ENCODE results near the gene IRGQ.
"Not testable (repeated sequence)": the region's sequence is repeated elsewhere in the genome, so short reads cannot be mapped to it uniquely, and the experiment has no call there.

IRGQ gene

DNA sequence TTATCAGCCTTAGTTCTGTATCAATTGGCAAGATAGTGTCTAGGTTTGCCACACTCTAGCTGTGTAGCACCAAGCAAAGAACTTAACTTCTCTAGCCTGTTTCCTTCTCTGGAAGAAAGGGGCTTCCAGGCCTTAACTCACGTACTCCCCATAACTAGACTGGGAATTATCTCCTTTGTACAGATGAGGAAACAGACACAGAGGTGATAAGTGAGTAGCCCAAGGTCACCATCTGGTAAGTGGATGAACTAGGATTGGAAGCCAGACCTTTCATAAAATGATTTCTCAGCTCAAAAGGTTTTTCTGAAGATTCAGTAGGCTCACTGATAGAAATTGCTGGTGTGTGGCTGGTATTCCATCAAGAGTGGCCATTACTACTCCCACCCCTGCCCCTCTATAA, 20.4 kb upstream of the IRGQ start:
- Histone ChIP-seq H3K36me3 (ENCODE audit: control insufficient read depth in 1 of 2, insufficient read depth in 2 of 2, low read length in 2 of 2) (peaks cover 0 to 19% of the 10 kb centered on the region in 2 donors), H3K4me1 (ENCODE audit: control insufficient read depth in 1 of 2, insufficient read depth in 2 of 2, low read length in 2 of 2) (peaks cover 15 to 17% of the 10 kb centered on the region in 2 donors), H3K9me3 (ENCODE audit: control insufficient read depth in 1 of 2, low read length in 2 of 2) (no peaks in the 10 kb centered on the region), H3K27me3 (ENCODE audit: control insufficient read depth in 1 of 2, insufficient read depth in 2 of 2, low read length in 2 of 2) (no peaks in the 10 kb centered on the region), H3K27ac (ENCODE audit: low read depth, low read length) (no peak overlapping the region), H3K9ac (ENCODE audit: low read depth in 1 of 2, low read length in 2 of 2) (no peak overlapping the region), H3K4me3 (ENCODE audit: low read depth in 1 of 2, low read length in 2 of 2) (no peak overlapping the region)

DNA sequence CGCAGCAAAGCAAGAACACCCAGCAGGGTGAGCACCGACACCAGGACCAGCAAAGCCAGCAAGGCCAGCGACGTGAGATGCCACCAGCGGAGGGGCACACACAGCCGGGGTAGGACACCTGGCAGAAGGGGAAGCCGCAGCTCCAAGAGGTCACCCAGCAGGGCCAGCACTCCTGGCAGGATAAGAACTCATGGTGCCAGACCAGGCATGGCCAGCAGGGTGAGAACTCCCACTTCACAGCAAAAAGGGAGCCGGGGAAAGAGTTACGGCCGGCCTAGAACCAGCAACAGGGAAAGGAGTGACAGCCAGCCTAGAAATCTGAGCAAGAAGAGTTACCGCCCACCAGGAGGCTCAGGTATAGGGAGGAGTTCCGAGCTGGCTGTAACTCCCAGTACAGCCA, 16.4 kb upstream of the IRGQ start:
- Histone ChIP-seq H3K4me1 (ENCODE audit: control insufficient read depth in 1 of 2, insufficient read depth in 2 of 2, low read length in 2 of 2) (no peaks in the 10 kb centered on the region), H3K27ac (ENCODE audit: low read depth, low read length) (no peak overlapping the region), H3K36me3 (ENCODE audit: control insufficient read depth in 1 of 2, insufficient read depth in 2 of 2, low read length in 2 of 2) (peaks cover 0 to 26% of the 10 kb centered on the region in 2 donors), H3K4me3 (ENCODE audit: low read depth in 1 of 2, low read length in 2 of 2) (no peak overlapping the region), H3K9me3 (ENCODE audit: control insufficient read depth in 1 of 2, low read length in 2 of 2) (no peaks in the 10 kb centered on the region), H3K27me3 (ENCODE audit: control insufficient read depth in 1 of 2, insufficient read depth in 2 of 2, low read length in 2 of 2) (no peaks in the 10 kb centered on the region), H3K9ac (ENCODE audit: low read depth in 1 of 2, low read length in 2 of 2) (no peak overlapping the region)

DNA sequence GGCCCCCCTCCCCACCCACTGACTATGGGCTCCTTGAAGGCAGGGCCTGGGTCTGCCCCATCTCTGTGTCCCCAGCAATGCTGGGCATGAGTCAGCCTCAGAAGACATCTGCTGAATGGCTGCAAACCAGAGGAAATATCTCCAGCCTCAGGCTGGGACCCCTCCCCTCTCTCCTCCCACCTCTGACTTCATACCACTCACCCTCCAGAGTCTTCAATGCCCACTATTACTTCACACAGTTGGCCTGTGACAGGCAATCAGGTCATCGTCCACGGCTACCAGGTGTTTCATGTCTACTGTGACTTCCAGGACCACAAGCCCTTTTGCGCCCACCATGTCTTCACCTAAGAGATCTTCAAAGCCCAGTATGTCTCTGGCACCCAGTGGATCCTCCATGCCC, 15.9 kb upstream of the IRGQ start, which contains the start of gene SRRM5:
SRRM5 (plus strand) TSS at position 301 of the 400 bp plus-strand sequence; CDS start at position 335, 34 bp downstream.
- Histone ChIP-seq H3K4me3 (ENCODE audit: low read depth in 1 of 2, low read length in 2 of 2) (no peak within 1 kb of the TSS), H3K9ac (ENCODE audit: low read depth in 1 of 2, low read length in 2 of 2) (no peak within 1 kb of the TSS), H3K27me3 (ENCODE audit: control insufficient read depth in 1 of 2, insufficient read depth in 2 of 2, low read length in 2 of 2) (no peaks in the 10 kb centered on the region), H3K27ac (ENCODE audit: low read depth, low read length) (no peak within 1 kb of the TSS), H3K36me3 (ENCODE audit: control insufficient read depth in 1 of 2, insufficient read depth in 2 of 2, low read length in 2 of 2) (peaks cover 0 to 26% of the 10 kb centered on the region in 2 donors), H3K9me3 (ENCODE audit: control insufficient read depth in 1 of 2, low read length in 2 of 2) (no peaks in the 10 kb centered on the region), H3K4me1 (ENCODE audit: control insufficient read depth in 1 of 2, insufficient read depth in 2 of 2, low read length in 2 of 2) (no peaks in the 10 kb centered on the region)

DNA sequence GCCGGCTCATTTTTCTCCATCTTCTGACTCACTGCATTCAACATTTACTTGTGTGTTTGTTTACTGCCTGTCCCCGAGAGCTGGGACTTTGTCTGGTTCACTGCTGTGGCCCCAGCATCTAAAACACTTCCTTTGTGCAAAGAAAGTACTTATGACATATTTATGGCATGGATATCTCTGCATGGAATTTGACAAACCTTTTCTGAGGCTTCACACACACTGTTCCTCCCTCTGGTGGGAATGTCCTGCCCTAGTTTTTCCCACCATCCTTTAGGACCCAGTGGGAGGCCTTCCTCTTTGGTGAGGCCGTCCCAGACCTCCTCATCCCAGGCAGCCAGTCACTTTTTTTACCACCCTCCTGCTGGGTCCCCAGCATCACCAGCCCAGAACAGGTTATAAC, 14.6 kb upstream of the IRGQ start:
- H3K4me1 ChIP-seq (ENCODE audit: control insufficient read depth in 1 of 2, insufficient read depth in 2 of 2, low read length in 2 of 2), result no peaks in the 10 kb centered on the region
- peaks cover 0 to 26% of the 10 kb centered on the region in 2 donors for H3K36me3 ChIP-seq (ENCODE audit: control insufficient read depth in 1 of 2, insufficient read depth in 2 of 2, low read length in 2 of 2)
- H3K4me3 ChIP-seq (ENCODE audit: low read depth in 1 of 2, low read length in 2 of 2), result no peak overlapping the region
- H3K27me3 ChIP-seq (ENCODE audit: control insufficient read depth in 1 of 2, insufficient read depth in 2 of 2, low read length in 2 of 2), result no peaks in the 10 kb centered on the region
- H3K9me3 ChIP-seq (ENCODE audit: control insufficient read depth in 1 of 2, low read length in 2 of 2), result no peaks in the 10 kb centered on the region
- H3K27ac ChIP-seq (ENCODE audit: low read depth, low read length), result no peak overlapping the region
- H3K9ac ChIP-seq (ENCODE audit: low read depth in 1 of 2, low read length in 2 of 2), result no peak overlapping the region

DNA sequence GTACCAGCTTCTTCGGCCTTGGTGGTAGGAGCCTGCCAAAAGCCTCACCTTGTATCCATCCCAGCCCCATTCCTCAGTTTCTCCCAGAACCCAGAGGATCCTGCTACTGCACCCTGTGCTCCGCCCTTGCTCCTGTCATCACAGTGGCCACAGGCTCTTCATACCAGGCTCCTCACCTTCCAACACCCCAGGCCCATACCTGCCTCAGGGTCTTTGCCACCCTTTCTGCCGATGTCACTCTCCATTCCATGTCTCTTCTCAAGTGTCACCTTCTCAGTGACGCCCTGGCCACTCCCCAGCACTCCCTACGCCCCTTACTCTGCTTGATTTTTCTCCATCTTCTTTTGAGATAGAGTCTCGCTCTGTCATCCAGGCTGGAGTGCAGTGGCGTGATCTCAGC, 13.9 kb upstream of the IRGQ start:
- H3K4me3 ChIP-seq (ENCODE audit: low read depth in 1 of 2, low read length in 2 of 2), result no peak overlapping the region
- H3K4me1 ChIP-seq (ENCODE audit: control insufficient read depth in 1 of 2, insufficient read depth in 2 of 2, low read length in 2 of 2), result no peaks in the 10 kb centered on the region
- no peaks in the 10 kb centered on the region for H3K27me3 ChIP-seq (ENCODE audit: control insufficient read depth in 1 of 2, insufficient read depth in 2 of 2, low read length in 2 of 2)
- H3K36me3 ChIP-seq (ENCODE audit: control insufficient read depth in 1 of 2, insufficient read depth in 2 of 2, low read length in 2 of 2), result peaks cover 0 to 26% of the 10 kb centered on the region in 2 donors
- no peaks in the 10 kb centered on the region for H3K9me3 ChIP-seq (ENCODE audit: control insufficient read depth in 1 of 2, low read length in 2 of 2)
- no peak overlapping the region for H3K9ac ChIP-seq (ENCODE audit: low read depth in 1 of 2, low read length in 2 of 2)
- H3K27ac ChIP-seq (ENCODE audit: low read depth, low read length), result no peak overlapping the region

DNA sequence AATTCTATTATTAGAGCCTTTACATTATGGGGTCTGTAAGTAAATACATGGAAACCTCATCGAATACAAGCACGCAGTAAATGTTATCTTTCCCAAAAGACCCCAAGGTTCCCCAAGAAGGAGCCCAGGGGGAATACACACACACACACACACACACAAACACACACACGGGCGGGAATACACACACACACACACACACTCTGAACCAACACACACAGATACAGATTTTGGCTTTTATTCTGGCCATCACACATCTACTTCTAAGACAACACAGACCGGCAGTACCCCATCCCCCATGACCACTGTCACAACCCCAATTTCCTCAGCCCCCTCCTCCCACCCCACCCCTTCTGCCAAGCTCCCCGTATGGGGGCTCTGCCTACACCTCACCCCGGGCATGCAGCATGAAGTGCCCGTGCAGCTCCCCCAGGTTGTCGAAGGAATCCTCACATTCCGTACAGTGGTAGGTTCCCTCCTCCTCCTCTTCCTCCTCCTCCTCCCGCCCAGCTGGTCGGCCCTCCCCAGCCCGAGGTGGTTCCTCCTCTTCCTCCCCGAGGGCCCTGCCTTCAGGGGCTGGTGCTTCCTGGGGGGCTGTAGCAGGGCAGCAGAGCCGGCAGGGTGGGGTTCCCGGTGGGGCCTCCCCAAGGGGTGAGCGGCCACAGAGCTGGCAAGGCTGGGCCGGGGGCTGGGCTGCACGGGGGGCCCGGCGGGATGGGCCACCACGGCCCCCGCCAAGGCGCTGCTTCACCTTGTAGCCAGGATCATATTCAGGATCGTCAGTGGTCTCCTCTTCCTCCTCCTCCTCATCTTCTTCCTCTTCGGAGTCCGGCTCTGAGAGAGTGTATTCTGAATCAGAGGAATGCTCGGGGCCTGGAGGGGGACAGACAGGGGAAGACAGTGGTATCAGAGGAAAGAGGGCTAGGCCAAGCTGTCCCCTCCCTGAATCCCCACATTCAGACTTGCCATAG, 11.6 kb upstream of the IRGQ start:
- H3K9me3 ChIP-seq (ENCODE audit: control insufficient read depth in 1 of 2, low read length in 2 of 2), result no peaks in the 10 kb centered on the region
- peaks cover 0 to 10% of the 10 kb centered on the region in 2 donors for H3K36me3 ChIP-seq (ENCODE audit: control insufficient read depth in 1 of 2, insufficient read depth in 2 of 2, low read length in 2 of 2)
- H3K4me3 ChIP-seq (ENCODE audit: low read depth in 1 of 2, low read length in 2 of 2), result no peak overlapping the region
- no peaks in the 10 kb centered on the region for H3K4me1 ChIP-seq (ENCODE audit: control insufficient read depth in 1 of 2, insufficient read depth in 2 of 2, low read length in 2 of 2)
- H3K27ac ChIP-seq (ENCODE audit: low read depth, low read length), result no peak overlapping the region
- H3K27me3 ChIP-seq (ENCODE audit: control insufficient read depth in 1 of 2, insufficient read depth in 2 of 2, low read length in 2 of 2), result no peaks in the 10 kb centered on the region
- H3K9ac ChIP-seq (ENCODE audit: low read depth in 1 of 2, low read length in 2 of 2), result no peak overlapping the region

DNA sequence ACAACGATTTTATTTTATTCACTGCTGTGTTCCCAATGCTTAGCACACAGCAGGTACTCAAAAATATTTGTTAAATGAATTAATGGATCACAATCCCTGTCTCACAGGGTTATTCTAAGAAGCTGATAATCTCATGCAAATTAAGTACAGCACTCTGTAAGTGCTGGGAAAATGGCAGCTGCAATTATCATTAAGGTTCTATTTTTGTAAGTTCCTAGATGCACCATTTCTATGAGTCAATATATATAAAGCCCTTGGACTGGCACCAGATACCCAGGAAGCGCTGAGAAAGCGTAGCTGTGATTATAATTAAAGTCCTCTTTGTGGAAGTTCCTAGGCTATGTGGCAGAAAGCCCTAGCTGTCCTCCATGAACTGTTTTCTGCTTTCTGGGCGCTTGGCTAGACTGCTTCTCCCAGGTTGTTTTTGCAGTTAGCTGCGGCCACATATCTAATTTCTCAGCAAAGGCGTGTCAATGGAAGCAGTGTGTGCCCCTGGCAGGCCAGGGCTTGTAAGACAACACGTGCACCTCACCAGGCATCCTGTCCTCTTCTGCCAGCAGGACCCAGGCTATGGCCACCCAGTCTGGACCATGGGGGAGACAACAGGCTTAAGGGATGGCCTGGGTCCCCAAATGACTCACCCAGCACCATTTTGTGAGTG, 10.8 kb upstream of the IRGQ start:
- Histone ChIP-seq H3K9me3 (ENCODE audit: control insufficient read depth in 1 of 2, low read length in 2 of 2) (no peaks in the 10 kb centered on the region), H3K27ac (ENCODE audit: low read depth, low read length) (no peak overlapping the region), H3K4me1 (ENCODE audit: control insufficient read depth in 1 of 2, insufficient read depth in 2 of 2, low read length in 2 of 2) (no peaks in the 10 kb centered on the region), H3K4me3 (ENCODE audit: low read depth in 1 of 2, low read length in 2 of 2) (no peak overlapping the region), H3K27me3 (ENCODE audit: control insufficient read depth in 1 of 2, insufficient read depth in 2 of 2, low read length in 2 of 2) (no peaks in the 10 kb centered on the region), H3K36me3 (ENCODE audit: control insufficient read depth in 1 of 2, insufficient read depth in 2 of 2, low read length in 2 of 2) (peaks cover 0 to 12% of the 10 kb centered on the region in 2 donors), H3K9ac (ENCODE audit: low read depth in 1 of 2, low read length in 2 of 2) (no peak overlapping the region)

DNA sequence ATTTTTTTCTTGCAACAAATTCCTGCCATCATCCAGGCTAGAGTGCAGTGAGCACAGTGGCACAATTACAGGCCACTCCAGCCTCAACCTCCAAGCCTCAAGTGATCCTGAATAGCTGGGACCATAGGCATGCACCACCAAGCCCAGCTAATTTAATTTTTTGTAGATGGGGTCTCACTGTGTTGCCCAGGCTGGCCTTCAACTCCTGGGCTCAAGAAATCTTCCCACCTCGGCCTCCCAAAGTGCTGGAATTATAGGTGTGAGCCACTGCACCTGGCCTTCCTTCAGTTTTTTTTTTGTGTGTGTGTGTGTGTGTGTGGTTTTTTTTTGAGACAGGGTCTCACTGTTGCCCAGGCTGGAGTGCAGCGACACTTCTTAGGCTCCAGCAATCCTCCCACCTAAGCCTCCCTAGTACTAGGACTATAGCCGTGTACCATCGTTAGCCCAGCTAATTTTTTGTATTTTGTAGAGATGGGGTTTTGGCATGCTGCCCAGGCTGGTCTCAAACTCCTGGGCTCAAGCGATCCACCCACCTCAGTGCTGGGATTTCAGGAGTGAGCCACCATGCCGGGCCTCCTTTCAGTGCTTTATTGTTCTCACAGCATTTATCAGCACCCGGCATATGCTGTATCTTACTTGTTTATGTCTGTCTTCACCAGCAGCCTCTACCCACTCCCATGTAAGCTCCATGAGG, 10.1 kb upstream of the IRGQ start:
- Histone ChIP-seq H3K4me3 (ENCODE audit: low read depth in 1 of 2, low read length in 2 of 2) (no peak overlapping the region), H3K36me3 (ENCODE audit: control insufficient read depth in 1 of 2, insufficient read depth in 2 of 2, low read length in 2 of 2) (peaks cover 0 to 19% of the 10 kb centered on the region in 2 donors), H3K4me1 (ENCODE audit: control insufficient read depth in 1 of 2, insufficient read depth in 2 of 2, low read length in 2 of 2) (no peaks in the 10 kb centered on the region), H3K27me3 (ENCODE audit: control insufficient read depth in 1 of 2, insufficient read depth in 2 of 2, low read length in 2 of 2) (no peaks in the 10 kb centered on the region), H3K9me3 (ENCODE audit: control insufficient read depth in 1 of 2, low read length in 2 of 2) (no peaks in the 10 kb centered on the region), H3K27ac (ENCODE audit: low read depth, low read length) (no peak overlapping the region), H3K9ac (ENCODE audit: low read depth in 1 of 2, low read length in 2 of 2) (no peak overlapping the region)

DNA sequence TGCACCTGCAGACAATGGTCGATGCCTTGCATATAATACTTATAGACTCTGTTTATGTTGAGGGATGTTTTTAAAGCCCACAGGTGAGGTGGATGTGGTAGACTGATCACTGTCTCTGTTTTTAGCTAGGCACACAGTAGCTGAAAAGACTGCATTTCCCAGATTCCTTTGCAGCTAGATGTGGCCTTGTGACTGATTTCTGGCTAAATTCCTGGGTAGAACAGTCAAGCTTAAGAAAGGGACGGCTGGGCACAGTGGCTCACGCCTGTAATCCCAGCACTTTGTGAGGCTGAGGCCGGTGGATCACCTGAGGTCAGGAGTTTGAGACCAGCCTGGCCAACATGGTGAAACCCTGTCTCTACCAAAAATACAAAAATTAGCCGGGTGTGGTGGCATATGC, 4.4 kb upstream of the IRGQ start:
- H3K9ac ChIP-seq (ENCODE audit: low read depth in 1 of 2, low read length in 2 of 2); H3K27ac ChIP-seq (ENCODE audit: low read depth, low read length); H3K27me3 ChIP-seq (ENCODE audit: control insufficient read depth in 1 of 2, insufficient read depth in 2 of 2, low read length in 2 of 2); H3K9me3 ChIP-seq (ENCODE audit: control insufficient read depth in 1 of 2, low read length in 2 of 2); H3K4me3 ChIP-seq (ENCODE audit: low read depth in 1 of 2, low read length in 2 of 2): not testable (repeated sequence)
- H3K36me3 ChIP-seq (ENCODE audit: control insufficient read depth in 1 of 2, insufficient read depth in 2 of 2, low read length in 2 of 2), result peaks cover 5 to 34% of the 10 kb centered on the region in 2 donors
- H3K4me1 ChIP-seq (ENCODE audit: control insufficient read depth in 1 of 2, insufficient read depth in 2 of 2, low read length in 2 of 2), result peaks cover 17% of the 10 kb centered on the region in 2 donors

All from duodenal mucosa (tissue), 2 donors.